CD14-positive monocyte (primary cell): ENCODE data around the gene IVNS1ABP. TPM values are rescaled to one million over a fixed set of nuclear protein-coding genes. Genes with fewer than 3 reads are reported as not detected.

Experiments used
- DNase-seq, 3 donors: peaks; one replicate each; pipeline ENCODE4 v3.0.0-alpha.2; 2011 to 2022
- H2AFZ ChIP-seq: 2 replicates; pipeline ENCODE4 v1.6.0; 2012; ENCODE audit warnings: mild to moderate bottlenecking, low read depth, low read length, inconsistent platforms; ENCODE audit not compliant: insufficient read depth, poor library complexity, severe bottlenecking
- H3K27ac ChIP-seq, 2 donors: 1 replicate in 1 of 2; 2 replicates in 1 of 2; pipeline ENCODE4 v1.5.1; 2012 to 2013; ENCODE audit warnings: low read length in 2 of 2, control low read depth in 1 of 2, inconsistent platforms in 1 of 2, low read depth in 1 of 2, mild to moderate bottlenecking in 1 of 2
- H3K27me3 ChIP-seq, 2 donors: one replicate each; pipeline versions ENCODE4 v1.6.0 to v1.6.1; 2011 to 2013; ENCODE audit warnings: low read length in 2 of 2; ENCODE audit not compliant: control insufficient read depth in 2 of 2, insufficient read depth in 2 of 2
- H3K36me3 ChIP-seq, 2 donors: replicated peaks in 1 of 2; 1 replicate in 1 of 2; 2 replicates in 1 of 2; pipeline versions ENCODE4 v1.5.1 to v1.6.1; 2012 to 2013; ENCODE audit warnings: low read length in 2 of 2, control low read depth in 1 of 2, inconsistent platforms in 1 of 2, mild to moderate bottlenecking in 1 of 2; ENCODE audit not compliant: insufficient read depth in 2 of 2, control insufficient read depth in 1 of 2
- H3K4me1 ChIP-seq, 2 donors: 1 replicate in 1 of 2; 2 replicates in 1 of 2; pipeline versions ENCODE4 v1.5.1 to v1.6.1; 2012 to 2013; ENCODE audit warnings: low read length in 2 of 2, control low read depth in 1 of 2, inconsistent platforms in 1 of 2, mild to moderate bottlenecking in 1 of 2, moderate library complexity in 1 of 2; ENCODE audit not compliant: insufficient read depth in 2 of 2, control insufficient read depth in 1 of 2
- H3K4me2 ChIP-seq: replicated peaks from 2 replicates; pipeline ENCODE3; 2012; ENCODE audit warnings: low read length, moderate library complexity, mild to moderate bottlenecking; ENCODE audit not compliant: poor library complexity, severe bottlenecking; ENCODE audit errors: extremely low read depth
- H3K4me3 ChIP-seq, 3 experiments: fragments of 200-600 bp in 1 of 3; sonication (generic) in 1 of 3; replicated peaks in 1 of 3; 1 replicate in 2 of 3; 2 replicates in 1 of 3; pipeline ENCODE4 v1.5.1; 2011 to 2013; ENCODE audit warnings: low read length in 3 of 3, mild to moderate bottlenecking in 3 of 3, control low read depth in 2 of 3, low read depth in 2 of 3, inconsistent platforms in 1 of 3, moderate library complexity in 1 of 3
- H3K79me2 ChIP-seq: 2 replicates; pipeline ENCODE4 v1.6.0; 2012; ENCODE audit warnings: mild to moderate bottlenecking, control low read depth, inconsistent platforms, low read length, moderate library complexity; ENCODE audit not compliant: insufficient read depth
- H3K9ac ChIP-seq: 2 replicates; pipeline ENCODE4 v1.6.0; 2017; ENCODE audit warnings: low read length, mild to moderate bottlenecking; ENCODE audit not compliant: insufficient read depth, poor library complexity, severe bottlenecking
- H3K9me3 ChIP-seq, 2 donors: replicated peaks in 1 of 2; 1 replicate in 1 of 2; 2 replicates in 1 of 2; pipeline versions ENCODE4 v1.5.1 to v1.6.1; 2012 to 2013; ENCODE audit warnings: low read length in 2 of 2, control low read depth in 1 of 2; ENCODE audit not compliant: control insufficient read depth in 1 of 2, insufficient read depth in 1 of 2
- H4K20me1 ChIP-seq: 2 replicates; pipeline ENCODE4 v1.6.0; 2012; ENCODE audit warnings: mild to moderate bottlenecking, low read length, control low read depth, moderate library complexity; ENCODE audit not compliant: insufficient read depth
- H3K27ac Mint-ChIP-seq, 7 donors: one replicate each; pipeline ENCODE4 v1.8.0; 2020; ENCODE audit warnings: mild to moderate bottlenecking in 7 of 7, mixed read lengths in 7 of 7, moderate library complexity in 6 of 7, inconsistent platforms in 2 of 7
- H3K27me3 Mint-ChIP-seq, 3 donors: one replicate each; pipeline ENCODE4 v1.8.0; 2021 to 2022; ENCODE audit warnings: low read depth in 3 of 3, mild to moderate bottlenecking in 3 of 3, mixed read lengths in 3 of 3, moderate library complexity in 3 of 3, inconsistent platforms in 1 of 3
- H3K36me3 Mint-ChIP-seq, 2 donors: one replicate each; pipeline ENCODE4 v1.8.0; 2020; ENCODE audit warnings: mixed read lengths in 2 of 2, inconsistent platforms in 1 of 2, mild to moderate bottlenecking in 1 of 2
- H3K4me1 Mint-ChIP-seq: one replicate; pipeline ENCODE4 v1.8.0; 2020; ENCODE audit warnings: mild to moderate bottlenecking, mixed read lengths
- H3K4me3 Mint-ChIP-seq, 2 donors: one replicate each; pipeline ENCODE4 v1.8.0; 2020; ENCODE audit warnings: mild to moderate bottlenecking in 2 of 2, mixed read lengths in 2 of 2, moderate library complexity in 1 of 2
- H3K9me3 Mint-ChIP-seq, 7 donors: one replicate each; pipeline ENCODE4 v1.8.0; 2020 to 2022; ENCODE audit warnings: mixed read lengths in 7 of 7, mild to moderate bottlenecking in 6 of 7, moderate library complexity in 6 of 7, inconsistent platforms in 2 of 7
- CTCF ChIP-seq: fragments of 200-600 bp; IDR thresholded peaks from one replicate; pipeline ENCODE4 v1.8.0; 2022; ENCODE audit warnings: antibody characterized with exemption, mild to moderate bottlenecking
- WGBS: methylation state at CpG from one replicate; pipeline ENCODE4 v1.1.5; 2013; ENCODE audit warnings: missing lambda C conversion rate; ENCODE audit not compliant: insufficient coverage; 5-methylcytosine and 5-hydroxymethylcytosine counted together
- intact Hi-C, 2 donors: fragments of 100-400 bp; cut with micrococcal nuclease; formaldehyde crosslinking; loops; one replicate each; pipeline versions ENCODE4 v1.15.0 to v1.15.1; 2023
- polyA plus RNA-seq, 3 donors: library from polyadenylated mRNA; depleted of rRNA in 1 of 3; unstranded in 2 of 3; stranded (reverse) in 1 of 3; fragments of 300-500 nt in 2 of 3; fragments of >200 nt in 1 of 3; fragmentation: Illumina TruSeq in 2 of 3; gene quantifications; 1 replicate in 2 of 3; 2 replicates in 1 of 3; pipeline ENCODE4 v1.2.3, GENCODE V29; 2012 to 2021

The IVNS1ABP gene
- polyA plus RNA-seq, 3 donors: 50.9 to 97.7 (median 69.2) TPM

GRCh38 chr1:185308126-185308525 is 8.9 kb downstream of the IVNS1ABP start:
- no peak overlapping the region for H2AFZ ChIP-seq
- peaks cover 96% of the 10 kb centered on the region for H4K20me1 ChIP-seq
- Mint-ChIP-seq H3K27me3 (no peaks in the 10 kb centered on the region), H3K36me3 (peaks cover 60 to 86% of the 10 kb centered on the region in 2 donors), H3K4me3 (no peak overlapping the region), H3K9me3 (no peaks in the 10 kb centered on the region), H3K4me1 (peaks cover 24% of the 10 kb centered on the region), H3K27ac (no peak overlapping the region)
- H3K79me2 ChIP-seq: peaks cover 69% of the 10 kb centered on the region
- H3K36me3 ChIP-seq: peaks cover 74 to 89% of the 10 kb centered on the region in 2 donors
- intact Hi-C loops: no loop called here
- H3K27ac ChIP-seq: no peak overlapping the region
- H3K9me3 ChIP-seq: no peaks in the 10 kb centered on the region
- no peak overlapping the region for H3K4me2 ChIP-seq
- no peak for DNase-seq
- TF ChIP-seq CTCF: no peak
- no peak overlapping the region for H3K9ac ChIP-seq
- WGBS: 100% methylated on average over 1 of the region's 1 CpG
- H3K4me1 ChIP-seq: peaks cover 16 to 27% of the 10 kb centered on the region in 2 donors
- no peak overlapping the region for H3K4me3 ChIP-seq
- no peaks in the 10 kb centered on the region for H3K27me3 ChIP-seq

GRCh38 chr1:185305419-185305818 is 11.6 kb downstream of the IVNS1ABP start:
- TF ChIP-seq CTCF: no peak
- Histone ChIP-seq H3K27ac (no peak overlapping the region), H3K4me2 (no peak overlapping the region), H2AFZ (no peak overlapping the region), H3K9me3 (no peaks in the 10 kb centered on the region), H3K9ac (no peak overlapping the region), H3K4me3 (no peak overlapping the region), H3K4me1 (peaks cover 2 to 9% of the 10 kb centered on the region in 2 donors), H3K36me3 (peaks cover 95 to 100% of the 10 kb centered on the region in 2 donors), H4K20me1 (peaks cover 81% of the 10 kb centered on the region), H3K27me3 (no peaks in the 10 kb centered on the region), H3K79me2 (peaks cover 46% of the 10 kb centered on the region)
- no peak for DNase-seq
- H3K36me3 Mint-ChIP-seq: peaks cover 74 to 88% of the 10 kb centered on the region in 2 donors
- intact Hi-C loops: no loop called here
- H3K4me1 Mint-ChIP-seq: peaks cover 6% of the 10 kb centered on the region
- no peak overlapping the region for H3K27ac Mint-ChIP-seq
- WGBS: no CpG with 5 or more reads among the region's 3 CpGs
- no peaks in the 10 kb centered on the region for H3K27me3 Mint-ChIP-seq
- H3K4me3 Mint-ChIP-seq: no peak overlapping the region
- H3K9me3 Mint-ChIP-seq: no peaks in the 10 kb centered on the region
